HS-5 (cell line): Measurements from ENCODE around the gene RALGAPA2.
A peak's percentile ranks its signal among the peaks of the same experiment; 100 is the strongest.

Source experiments
- DNase-seq: peaks from one replicate; pipeline ENCODE4 v3.0.0-alpha.2; 2012; ENCODE audit warnings: low read depth

RALGAPA2 gene

DNA sequence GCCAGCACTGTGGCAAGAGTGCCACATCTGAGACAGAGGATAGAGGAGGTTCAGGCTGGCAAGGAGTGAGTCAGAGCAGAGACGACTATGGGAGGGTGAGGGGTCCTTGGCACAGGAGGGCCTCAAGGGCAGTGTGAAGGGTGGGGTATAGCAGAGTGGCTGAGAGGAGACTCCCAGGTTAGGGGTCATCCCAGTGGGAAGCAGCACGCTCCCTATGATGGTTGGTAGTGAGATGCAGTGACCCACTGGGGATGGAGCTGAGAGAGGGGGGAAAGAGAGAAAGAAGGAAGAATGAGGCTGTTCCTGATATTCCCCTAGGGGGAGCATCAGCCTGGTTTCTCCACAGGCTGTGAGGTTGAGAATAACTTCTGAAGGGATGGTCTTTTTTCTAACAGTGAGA, 247.2 kb downstream of the RALGAPA2 start:
- DNase-seq: no peak

DNA sequence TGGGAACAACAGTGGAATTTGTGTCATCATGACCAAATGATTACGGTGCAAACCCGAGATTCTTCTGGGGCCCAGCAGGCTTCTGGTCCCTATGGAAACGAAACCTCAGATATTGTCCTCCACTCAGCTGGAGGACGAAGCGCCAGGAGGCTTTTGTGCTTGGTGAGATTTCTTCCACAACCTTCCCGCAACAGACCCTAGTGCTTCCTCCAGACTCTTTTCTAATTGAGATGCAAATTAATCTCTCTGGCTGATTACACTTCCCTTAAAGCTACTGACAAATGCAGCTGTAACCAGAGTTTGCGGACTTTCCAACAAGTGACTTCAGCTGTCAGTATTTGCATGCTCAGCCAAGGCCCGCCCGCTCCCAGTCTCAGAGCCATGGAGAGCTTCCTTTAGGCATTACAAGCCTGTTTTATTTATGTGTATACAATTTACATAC, 248.5 kb downstream of the RALGAPA2 start:
- no peak for DNase-seq

DNA sequence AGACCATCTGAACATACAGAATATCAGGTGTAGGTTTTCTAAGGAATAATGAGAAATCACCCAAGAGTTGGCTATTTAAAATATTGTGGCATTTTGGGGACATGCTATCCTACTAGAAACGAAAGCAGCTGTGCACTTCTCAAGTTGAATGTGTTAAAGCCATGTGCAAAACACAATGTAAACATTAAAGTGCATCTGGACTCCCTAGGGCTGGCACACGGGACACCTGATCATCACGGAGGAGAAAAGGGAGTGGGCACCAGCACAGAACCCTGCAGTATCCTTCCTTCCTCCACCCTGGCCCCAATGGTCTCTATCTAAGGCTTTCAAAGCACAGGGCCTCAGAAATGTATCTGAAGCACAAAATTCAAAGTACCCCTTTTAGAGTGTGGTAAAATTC, 250.3 kb downstream of the RALGAPA2 start:
- DNase-seq: no peak

DNA sequence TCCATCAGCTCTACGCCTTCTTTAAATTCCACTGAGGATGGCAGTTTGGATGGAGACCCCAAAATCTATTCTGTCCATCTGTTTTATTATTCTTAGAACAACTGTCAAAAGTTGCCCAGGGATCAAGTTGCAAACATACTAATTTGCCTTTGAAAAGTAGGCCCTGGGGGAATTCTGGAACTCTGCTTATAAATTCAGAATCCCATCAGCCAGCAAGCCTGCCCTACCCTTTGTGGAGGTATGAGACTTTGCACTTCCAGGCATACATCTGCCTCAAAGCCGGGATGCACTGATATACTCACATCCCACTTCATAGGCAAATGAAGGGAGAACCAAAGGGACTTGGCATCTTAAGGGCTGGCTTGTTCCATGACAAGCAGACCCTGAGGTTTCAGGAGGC, 250.9 kb downstream of the RALGAPA2 start:
- no peak for DNase-seq

DNA sequence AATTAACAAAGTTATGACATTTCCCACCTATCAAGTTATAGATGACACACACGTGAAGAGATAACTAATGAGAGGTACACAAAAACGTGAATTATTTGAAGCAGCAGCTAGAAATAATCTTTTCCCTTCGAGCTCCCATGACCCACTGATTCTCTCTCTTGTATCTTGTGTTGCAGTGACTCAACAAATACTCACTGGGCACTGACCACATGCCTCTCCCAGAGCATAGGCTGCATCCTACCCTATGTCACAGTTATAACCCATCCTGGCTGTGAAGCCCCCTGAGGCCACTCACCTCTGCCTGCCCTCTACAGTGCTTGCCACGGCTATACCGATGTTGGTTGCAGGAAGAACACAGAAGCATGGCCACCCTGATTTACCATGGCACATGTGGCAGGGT, 252.7 kb downstream of the RALGAPA2 start:
- no peak for DNase-seq

DNA sequence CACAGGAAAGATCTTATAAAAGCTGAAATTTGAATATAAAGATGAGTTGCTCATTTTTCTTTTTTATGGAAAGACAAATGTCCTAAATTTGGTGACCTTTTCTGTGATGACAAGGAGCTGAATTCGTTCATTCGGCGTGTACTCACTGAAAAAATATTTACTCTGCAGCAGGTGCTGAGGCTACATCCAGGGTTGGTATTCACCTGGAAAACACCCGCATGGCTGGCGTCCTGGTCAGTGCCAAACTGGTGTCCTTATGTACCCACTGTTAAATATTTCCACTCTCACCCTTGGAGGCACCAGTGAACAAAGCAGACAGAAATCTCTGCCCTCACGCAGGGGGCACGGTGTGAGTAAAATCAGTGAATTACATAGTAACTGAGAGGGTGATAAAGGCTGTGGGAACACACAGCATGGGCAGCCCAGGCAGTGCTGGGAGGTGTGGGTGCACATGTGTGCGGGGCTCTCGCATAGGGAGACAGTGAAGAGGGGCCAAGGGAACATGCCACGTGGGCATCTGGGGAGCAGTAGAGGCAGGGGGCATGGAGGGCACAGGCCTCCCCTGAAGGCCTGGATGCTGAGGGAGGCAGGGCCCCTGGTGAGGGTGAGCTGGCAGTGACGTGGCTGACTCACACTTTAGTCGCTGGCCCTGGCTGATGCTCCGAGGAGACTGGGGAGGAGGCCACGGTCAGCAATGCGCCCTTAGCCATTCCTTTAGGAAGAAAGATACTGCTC, 254.9 kb downstream of the RALGAPA2 start:
- DNase-seq: peak; percentile 23

DNA sequence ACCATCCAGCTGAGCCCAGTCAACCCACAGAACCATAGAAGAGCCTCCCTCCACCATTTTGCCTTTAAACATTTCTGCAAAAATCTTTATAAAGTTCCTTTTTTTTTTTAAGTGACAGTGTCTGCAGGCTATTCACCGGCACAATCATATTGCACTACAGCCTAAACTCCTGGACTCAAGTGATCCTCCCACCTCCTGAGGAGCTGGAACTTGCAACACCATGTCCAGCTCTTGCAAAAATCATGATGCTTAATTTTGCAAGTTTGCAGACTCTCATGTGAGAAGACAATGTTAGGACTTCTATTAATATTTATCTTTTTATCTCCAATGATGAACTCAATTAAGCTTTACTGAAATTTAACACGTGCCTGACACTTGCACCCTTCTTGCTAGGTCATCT, 255.7 kb downstream of the RALGAPA2 start:
- DNase-seq: no peak

DNA sequence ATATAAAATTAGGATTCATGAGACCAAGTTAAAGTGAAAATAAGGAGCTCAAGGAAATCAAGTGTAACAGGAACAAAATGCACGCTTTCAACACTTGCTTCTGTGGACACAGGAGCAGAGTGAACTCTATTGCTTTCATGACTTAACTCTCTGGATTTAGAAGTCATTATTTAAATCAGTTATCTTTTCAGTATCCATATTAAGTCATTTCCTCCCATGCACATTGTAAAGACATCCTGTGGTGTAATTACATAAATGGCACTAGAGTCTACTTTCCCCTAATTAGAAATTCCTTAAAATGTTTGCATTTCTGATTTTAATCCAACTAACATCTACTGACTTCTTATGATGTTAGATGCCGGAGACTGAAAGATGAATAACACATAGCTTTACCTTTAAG, 256.5 kb downstream of the RALGAPA2 start:
- no peak for DNase-seq

DNA sequence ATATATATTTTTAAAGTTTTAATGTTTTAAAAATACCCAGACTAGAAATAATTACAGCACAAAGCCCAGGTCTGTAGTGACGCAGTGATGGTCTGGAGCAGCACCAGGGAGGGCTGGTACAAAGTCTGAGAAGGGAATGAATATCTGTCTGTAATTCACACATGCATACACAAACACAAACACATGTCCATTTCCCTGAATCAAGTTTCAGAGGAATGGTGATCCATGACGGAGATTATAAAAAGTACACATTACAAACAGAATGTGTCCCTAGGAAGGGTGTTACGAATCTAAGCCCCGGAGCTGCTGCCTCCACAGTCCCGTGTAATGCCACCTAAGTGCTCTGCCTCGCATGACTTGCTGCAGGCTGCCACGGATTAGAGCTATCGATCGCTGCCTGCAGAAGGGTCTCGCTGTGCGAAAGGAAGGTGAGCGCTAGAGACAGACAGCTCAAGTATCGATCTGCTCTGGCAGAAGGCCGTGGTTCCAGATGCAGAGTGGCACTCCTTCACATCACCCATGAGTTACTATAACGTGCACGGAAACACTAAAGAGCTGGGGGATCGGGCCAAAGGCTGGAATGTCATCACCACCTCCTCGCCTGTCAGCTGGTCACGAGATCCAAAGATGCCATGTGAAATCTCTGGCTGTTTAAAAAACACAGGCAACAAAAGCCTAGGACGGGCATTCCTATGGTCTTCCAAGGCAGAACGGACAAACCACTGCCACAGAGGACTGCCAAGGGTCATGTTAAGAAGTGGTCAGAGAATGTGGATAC, 257.4 kb downstream of the RALGAPA2 start:
- DNase-seq: no peak

DNA sequence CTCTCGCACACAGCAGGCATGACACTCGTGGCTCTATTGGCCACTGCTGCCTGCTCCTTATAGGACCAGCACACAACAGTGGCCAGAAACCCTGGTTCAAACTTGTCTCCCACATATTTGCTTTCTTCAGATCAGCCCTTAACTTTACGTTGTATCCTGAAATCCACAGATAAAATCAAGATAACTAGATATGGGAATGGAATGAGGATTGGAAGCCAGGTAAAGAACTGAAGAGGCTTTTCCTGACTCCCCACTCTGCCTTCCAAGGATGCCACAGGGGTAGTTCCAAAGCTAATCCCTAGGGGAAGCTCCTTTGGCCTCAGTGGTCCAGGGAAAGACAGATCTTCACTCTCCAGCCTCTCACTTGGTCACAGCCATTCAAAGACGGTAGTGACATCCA, 258.1 kb downstream of the RALGAPA2 start:
- DNase-seq: no peak

DNA sequence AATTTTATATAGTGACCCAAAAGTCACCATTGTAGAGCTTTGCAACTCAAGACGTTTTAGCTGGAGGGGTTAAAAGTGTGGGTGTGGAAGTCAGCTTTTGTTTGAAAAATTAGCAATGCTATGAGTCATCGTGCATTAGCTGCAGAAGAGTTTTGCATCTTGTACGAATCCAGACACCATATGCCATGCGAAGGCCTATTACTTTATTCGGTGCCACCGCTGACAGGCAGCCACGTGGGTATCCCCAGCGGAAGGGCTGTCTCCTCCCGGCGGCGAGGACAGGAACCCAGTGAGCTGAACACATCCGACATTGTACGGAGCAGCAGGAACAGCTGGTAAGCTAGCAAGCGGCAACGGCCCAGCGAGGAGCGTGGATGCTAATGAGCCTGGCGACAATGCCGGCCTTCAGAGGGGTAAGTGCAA, 260.2 kb downstream of the RALGAPA2 start:
- no peak for DNase-seq

DNA sequence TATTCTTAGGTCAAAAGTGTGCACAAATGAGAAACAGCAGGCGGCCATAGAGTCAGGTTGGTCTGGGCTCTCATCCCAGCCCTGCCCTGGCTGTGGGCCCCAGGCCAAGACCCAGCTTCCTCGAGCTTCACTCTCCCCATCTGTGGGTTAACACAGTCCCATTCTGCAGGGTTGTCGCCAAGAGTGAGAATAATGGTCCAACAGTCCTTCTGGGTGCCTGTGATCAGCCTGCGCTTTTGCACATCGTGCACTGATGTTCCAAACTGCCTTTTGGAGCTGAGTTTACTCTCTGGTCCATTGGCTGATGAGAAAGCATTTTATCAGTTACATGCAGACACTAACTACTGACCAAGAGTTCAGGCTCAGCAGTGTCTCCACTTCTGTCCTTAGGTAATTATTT, 261.9 kb downstream of the RALGAPA2 start:
- DNase-seq: no peak

DNA sequence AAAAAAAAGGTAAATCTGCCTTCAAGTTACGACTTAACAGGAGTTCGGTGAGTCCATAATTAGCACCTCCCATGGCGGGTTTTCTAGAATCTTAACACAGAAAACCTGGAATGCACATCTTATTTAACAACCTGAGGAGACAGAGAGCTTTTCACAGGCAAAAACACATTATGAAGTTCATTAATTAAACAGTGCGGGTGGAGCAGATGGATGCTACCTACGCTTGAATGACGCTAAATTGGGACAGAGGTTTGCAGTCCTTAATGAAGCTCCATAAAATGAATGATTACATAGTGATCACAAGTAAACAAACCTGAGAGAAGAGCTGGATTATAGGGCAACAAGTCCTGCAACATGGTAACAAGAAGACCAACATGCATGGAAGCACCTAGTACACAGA, 263.6 kb downstream of the RALGAPA2 start:
- no peak for DNase-seq

DNA sequence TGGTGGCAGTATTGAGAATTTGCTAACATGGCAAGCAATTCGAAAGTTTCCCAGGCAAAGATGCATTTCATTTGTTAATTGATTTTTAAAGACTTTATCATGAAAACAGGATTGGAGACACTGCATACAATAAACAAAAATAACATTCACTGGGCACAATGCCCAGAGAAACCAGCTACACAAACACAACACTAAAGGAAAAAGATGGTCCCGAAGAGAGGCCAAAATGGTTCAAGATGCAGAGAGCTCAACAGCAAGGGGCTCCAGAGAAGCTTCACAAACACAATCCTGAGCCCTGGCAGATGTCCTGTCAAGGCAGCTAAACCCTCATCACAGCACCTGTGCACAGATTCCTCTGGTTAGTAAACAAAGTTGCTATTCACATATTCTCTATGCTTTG, 265.2 kb downstream of the RALGAPA2 start:
- no peak for DNase-seq

DNA sequence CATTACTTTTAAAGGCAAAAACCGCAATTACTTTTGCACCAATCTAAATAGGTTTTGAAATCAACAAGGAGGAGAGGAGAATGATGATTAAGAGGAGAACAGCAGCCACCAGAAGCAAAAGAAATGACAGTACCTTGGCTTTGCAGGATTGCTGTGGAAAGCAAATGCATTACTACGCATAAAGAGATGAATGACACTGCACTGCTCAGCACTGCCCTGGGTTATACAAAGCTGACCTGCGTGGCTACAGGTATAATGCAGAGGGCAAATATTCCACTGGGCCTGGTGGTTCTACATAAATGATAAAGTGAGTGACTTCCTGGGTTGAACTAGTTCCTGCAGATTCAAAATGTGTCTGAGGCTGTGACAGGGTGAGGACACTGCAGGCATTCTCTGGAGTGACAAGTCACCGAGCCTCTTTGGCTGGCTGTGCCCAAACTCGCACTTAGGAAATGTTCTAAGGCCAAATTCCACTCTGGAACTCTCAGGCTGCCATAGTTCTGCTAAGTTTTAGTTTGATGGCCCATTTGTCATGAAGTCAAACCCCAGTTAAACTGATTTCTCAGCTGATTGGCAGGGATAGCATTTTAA, 265.9 kb downstream of the RALGAPA2 start:
- DNase-seq: no peak

DNA sequence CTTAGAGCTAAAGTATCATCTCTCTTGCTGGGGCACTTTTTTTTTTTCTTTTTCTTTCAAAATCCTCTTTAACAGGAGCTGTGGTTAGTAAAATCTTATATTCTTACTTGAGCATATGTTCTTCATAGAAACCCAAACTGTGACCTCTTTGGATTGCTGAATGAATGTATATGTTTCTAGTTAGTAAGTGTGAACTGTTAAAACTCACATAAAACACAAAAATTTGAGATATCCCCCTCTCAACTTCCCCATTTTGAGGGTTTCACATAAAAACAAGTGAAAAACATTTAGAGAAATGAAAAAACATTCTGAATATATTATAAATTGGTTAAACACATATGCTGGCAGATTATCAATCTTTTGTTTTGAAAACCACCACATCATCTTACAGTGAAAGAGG, 266.4 kb downstream of the RALGAPA2 start:
- no peak for DNase-seq

DNA sequence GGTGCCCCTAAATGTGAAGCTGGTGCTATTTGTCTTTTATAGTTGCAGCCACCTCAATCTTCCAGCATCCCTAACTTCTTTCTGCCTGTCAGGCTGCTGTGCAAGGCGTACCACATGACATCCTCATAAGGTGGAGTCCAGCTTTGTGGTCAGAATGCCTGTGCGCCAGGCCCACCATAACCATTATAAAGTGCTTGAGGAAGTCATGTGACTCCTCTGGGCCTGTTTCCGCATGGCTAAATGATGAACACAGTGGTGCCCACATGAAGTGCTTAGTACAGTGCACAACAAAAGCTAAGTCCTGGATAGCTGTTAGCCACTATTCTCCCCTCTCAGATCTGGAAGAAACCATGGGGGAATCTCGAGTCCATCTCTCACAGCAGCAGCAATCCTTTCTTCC, 268.9 kb downstream of the RALGAPA2 start:
- no peak for DNase-seq

DNA sequence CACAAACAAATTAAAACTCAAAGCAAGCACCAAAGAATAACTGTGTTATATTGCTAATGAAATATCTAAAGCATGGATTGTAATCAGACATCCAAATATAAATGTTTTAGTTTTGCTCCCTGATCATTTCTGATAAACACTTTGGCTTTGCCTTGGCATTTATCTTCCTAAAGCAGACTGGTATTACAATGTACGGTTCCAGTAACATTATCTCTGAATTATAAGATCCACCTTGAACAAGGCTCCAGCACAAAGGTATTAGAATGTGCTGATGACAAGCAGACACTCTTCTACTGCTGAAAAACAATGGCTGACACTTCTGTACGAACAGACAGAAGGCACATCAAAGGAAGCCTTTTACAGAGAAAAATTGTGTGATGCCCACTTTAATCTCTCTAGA, 270.0 kb downstream of the RALGAPA2 start:
- DNase-seq: no peak

DNA sequence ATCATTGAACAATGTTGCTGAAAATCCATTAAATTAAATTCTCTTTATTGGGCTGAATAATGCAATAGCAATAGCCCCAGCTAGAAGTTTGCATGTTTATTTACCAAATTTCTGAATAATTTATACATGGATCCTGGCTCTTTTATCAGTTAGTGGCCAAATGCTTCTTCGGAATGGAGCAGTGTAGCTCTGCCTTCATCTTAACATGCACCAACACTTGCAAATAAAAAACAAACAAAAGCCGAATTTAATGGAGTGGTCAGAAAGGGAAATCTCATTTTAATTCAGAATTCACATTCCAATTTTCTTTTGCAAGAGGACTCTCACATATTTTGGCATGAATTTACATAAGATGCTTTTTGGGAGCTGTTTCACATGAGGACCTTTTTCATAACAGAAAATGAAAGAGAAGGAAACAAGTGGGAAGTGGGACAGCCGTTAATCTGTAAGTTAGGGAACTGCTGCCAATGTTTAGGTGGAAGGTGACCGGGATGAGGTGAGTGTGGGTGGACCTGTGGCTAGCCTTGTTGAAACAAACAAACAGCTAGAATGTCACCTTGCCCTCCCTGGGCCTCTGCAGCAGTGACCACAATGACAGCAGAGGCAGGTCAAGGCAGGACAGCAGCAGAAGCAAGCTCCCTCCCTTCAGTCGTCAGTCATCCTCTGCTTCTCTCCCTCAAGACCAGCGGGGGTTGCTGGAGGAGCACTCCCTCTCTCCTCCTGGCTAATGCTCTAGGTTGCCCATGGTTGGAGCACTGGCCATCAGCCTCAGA, 271.4 kb downstream of the RALGAPA2 start:
- DNase-seq: no peak

DNA sequence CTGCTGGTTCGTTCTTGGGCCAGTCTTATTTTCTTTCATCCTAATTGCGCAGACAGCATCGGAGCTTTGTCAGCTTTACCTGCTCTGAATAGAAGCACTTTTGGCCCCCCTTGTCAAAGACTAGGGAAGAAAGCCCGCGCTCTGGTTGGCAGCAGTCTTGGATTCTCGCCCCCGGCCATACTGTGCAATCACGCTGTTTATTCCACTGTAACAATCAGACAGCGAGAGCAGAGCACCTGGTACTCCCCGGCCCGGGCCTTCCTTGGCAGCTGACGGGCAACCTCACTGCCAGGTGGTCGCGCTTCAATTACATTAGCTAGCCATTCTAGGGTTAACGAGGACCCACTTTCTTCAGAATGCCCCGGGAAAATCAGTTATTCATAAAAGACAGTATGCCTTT, 272.0 kb downstream of the RALGAPA2 start:
- no peak for DNase-seq

DNA sequence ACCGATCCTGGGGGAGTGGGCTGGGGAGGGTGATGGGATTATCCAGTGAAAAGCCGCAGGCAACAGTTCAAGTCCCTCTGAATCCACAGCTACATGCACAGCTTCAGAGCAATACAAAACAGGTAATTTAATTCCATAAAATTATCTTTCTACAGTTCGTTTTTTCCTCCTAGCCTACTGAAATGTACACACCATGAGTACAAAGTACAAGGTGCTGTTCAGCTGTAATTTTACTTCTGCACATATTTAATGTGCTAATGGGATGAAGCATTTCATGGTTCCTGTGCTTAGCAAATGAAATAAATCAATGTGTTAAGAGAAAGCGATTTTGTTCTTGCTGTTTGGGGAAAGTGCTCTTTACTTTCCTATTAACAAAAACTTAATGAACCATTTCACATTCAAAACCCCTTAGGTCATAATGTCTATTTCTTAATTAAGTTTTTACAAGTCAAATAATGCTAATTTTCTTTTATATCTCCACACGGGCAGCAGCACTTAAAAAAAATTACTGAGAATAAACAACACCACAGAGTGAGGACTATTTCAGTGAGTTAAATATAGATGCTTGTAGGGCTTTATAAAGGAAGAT, 272.7 kb downstream of the RALGAPA2 start:
- no peak for DNase-seq

DNA sequence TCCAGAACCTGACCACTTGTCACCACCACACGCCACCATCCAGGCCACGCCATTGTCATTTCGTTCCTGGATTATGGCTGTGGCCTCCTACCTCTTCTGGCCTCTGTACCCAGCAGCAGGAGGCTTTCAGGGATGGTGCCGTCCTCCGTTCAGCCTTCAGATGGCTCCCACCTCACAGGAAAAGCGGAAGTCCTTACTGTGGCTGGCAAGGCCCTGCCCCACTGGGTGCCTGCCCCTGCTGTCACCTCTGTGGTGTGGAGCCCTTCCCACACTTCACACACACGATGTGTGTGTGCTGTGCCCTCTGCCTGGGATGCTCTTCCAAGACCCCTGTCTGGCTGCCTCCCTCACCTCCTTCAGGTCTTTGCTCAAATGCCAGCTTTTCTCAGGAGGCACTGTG, 275.1 kb downstream of the RALGAPA2 start:
- no peak for DNase-seq
